Choroid plexus epithelial cell (primary cell): ENCODE results near the gene KRTAP5-6.

ENCODE experiments used
- DNase-seq: peaks from one replicate; pipeline ENCODE4 v3.0.0-alpha.2; 2010; ENCODE audit warnings: low read depth
- H3K4me3 ChIP-seq: 2 replicates; pipeline ENCODE4 v1.5.1; 2011; ENCODE audit warnings: low read depth, mild to moderate bottlenecking, control low read depth, low read length, moderate library complexity
- CTCF ChIP-seq: conservative IDR thresholded peaks from 2 replicates; pipeline ENCODE4 v1.5.1; 2011; ENCODE audit warnings: low read depth, mild to moderate bottlenecking, control low read depth, inconsistent platforms, low read length, moderate library complexity

The KRTAP5-6 gene

GRCh38 chr11:1691026-1691877, 5.7 kb upstream of the KRTAP5-6 start:
- DNase-seq: no peak
- no peak overlapping the region for H3K4me3 ChIP-seq
- no peak for TF ChIP-seq CTCF

- no peak overlapping the region for H3K4me3 ChIP-seq
- TF ChIP-seq CTCF: no peak
- DNase-seq: no peak
Measured at GRCh38 chr11:1691878-1692707, 4.9 kb upstream of the KRTAP5-6 start.

- DNase-seq: no peak
- H3K4me3 ChIP-seq: no peak overlapping the region
- no peak for TF ChIP-seq CTCF
Measured at GRCh38 chr11:1692708-1693326, 4.2 kb upstream of the KRTAP5-6 start.

- TF ChIP-seq CTCF: peak; percentile 90
- DNase-seq: peak; percentile 73
- peak overlapping the region; percentile 26 for H3K4me3 ChIP-seq
Measured at GRCh38 chr11:1693327-1694063, 3.5 kb upstream of the KRTAP5-6 start.

GRCh38 chr11:1694064-1694845, 2.7 kb upstream of the KRTAP5-6 start:
- peak; percentile 85 for TF ChIP-seq CTCF
- peak; percentile 75 for DNase-seq
- no peak overlapping the region for H3K4me3 ChIP-seq

- H3K4me3 ChIP-seq: no peak overlapping the region
- TF ChIP-seq CTCF: no peak
- no peak for DNase-seq
Measured at GRCh38 chr11:1694846-1695547, 2.0 kb upstream of the KRTAP5-6 start.
